DND-41 (cell line): ENCODE results near the gene C10orf120.

Experiments used
- ATAC-seq: fragments of 200-7000 bp; cut with Tn5 transposase; 3 replicates; pipeline ENCODE4 v1.9.1; 2021; ENCODE audit warnings: low read depth; ENCODE audit not compliant: insufficient read depth
- DNase-seq: peaks from one replicate; pipeline ENCODE4 v3.0.0-alpha.2; 2020
- H2AFZ ChIP-seq: 2 replicates; pipeline ENCODE4 v1.6.0; 2012; ENCODE audit warnings: low read depth, low read length
- H3K27ac ChIP-seq: 2 replicates; pipeline ENCODE4 v1.5.1; 2012; ENCODE audit warnings: low read length, inconsistent platforms
- H3K27me3 ChIP-seq: fragments of 200-600 bp; sonication (generic); 2 replicates; pipeline ENCODE4 v1.6.0; 2012; ENCODE audit warnings: low read length, mild to moderate bottlenecking, inconsistent platforms; ENCODE audit not compliant: insufficient read depth, poor library complexity
- H3K36me3 ChIP-seq: 2 replicates; pipeline ENCODE4 v1.5.1; 2012; ENCODE audit warnings: low read length, inconsistent platforms; ENCODE audit not compliant: insufficient read depth
- H3K4me1 ChIP-seq: 2 replicates; pipeline ENCODE4 v1.5.1; 2012; ENCODE audit warnings: mild to moderate bottlenecking, low read length; ENCODE audit not compliant: insufficient read depth
- H3K4me2 ChIP-seq: 2 replicates; pipeline ENCODE4 v1.6.0; 2012; ENCODE audit warnings: mild to moderate bottlenecking, moderate library complexity, low read length, inconsistent platforms; ENCODE audit not compliant: insufficient read depth
- H3K4me3 ChIP-seq, 2 experiments: fragments of 200-600 bp in 1 of 2; shearing (Covaris generic) in 1 of 2; 2 replicates each; pipeline ENCODE4 v1.5.1; 2012 to 2016; ENCODE audit warnings: inconsistent platforms in 2 of 2, low read length in 2 of 2, mild to moderate bottlenecking in 2 of 2, low read depth in 1 of 2, moderate library complexity in 1 of 2
- H3K79me2 ChIP-seq: 2 replicates; pipeline ENCODE4 v1.6.0; 2012; ENCODE audit warnings: low read length, inconsistent platforms; ENCODE audit not compliant: insufficient read depth
- H3K9ac ChIP-seq: 2 replicates; pipeline ENCODE4 v1.6.0; 2012; ENCODE audit warnings: low read depth, mild to moderate bottlenecking, inconsistent platforms, low read length, moderate library complexity
- H3K9me3 ChIP-seq: 2 replicates; pipeline ENCODE4 v1.5.1; 2012; ENCODE audit warnings: low read length, moderate library complexity, mild to moderate bottlenecking, inconsistent platforms; ENCODE audit not compliant: insufficient read depth, severe bottlenecking
- H4K20me1 ChIP-seq: 2 replicates; pipeline ENCODE4 v1.6.0; 2012; ENCODE audit warnings: low read length; ENCODE audit not compliant: insufficient read depth
- EZH2 ChIP-seq: IDR thresholded peaks from 3 replicates; pipeline ENCODE4 v1.6.1; 2012; ENCODE audit warnings: borderline replicate concordance, low read depth, mild to moderate bottlenecking, moderate library complexity, low read length, inconsistent platforms; ENCODE audit not compliant: severe bottlenecking
- TF ChIP-seq, protein P1 (sequence below): IDR thresholded peaks from 2 replicates; pipeline ENCODE4 v1.5.1; 2012; ENCODE audit warnings: borderline replicate concordance, low read length, moderate library complexity, mild to moderate bottlenecking; ENCODE audit not compliant: poor library complexity, severe bottlenecking; ENCODE audit errors: extremely low read depth

Gene C10orf120

DNA sequence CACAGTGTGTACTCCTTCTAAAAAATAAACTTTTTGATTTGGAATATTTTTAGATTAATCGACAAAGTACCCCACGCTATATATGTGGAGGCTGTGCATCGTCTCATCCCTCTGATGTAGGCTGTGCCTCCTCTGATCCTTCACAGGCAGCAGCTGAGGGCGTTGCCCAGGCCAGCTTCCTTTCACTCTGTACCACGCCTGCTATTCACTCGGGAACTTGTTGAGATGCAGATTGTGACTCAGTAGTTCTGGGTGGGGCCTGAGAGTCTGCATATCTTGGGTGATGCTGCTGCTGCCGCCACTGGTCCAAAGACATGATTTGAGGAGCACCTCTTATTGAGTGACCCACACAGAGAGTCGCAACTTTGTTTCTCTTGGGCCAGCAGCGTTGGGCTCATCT lies 7.9 kb upstream of the C10orf120 start:
- Histone ChIP-seq H3K27me3 (peaks cover 9% of the 10 kb centered on the region), H3K9ac (no peak overlapping the region), H4K20me1 (no peaks in the 10 kb centered on the region), H3K9me3 (no peaks in the 10 kb centered on the region), H3K4me1 (no peaks in the 10 kb centered on the region), H3K27ac (no peak overlapping the region), H3K4me2 (no peak overlapping the region), H3K36me3 (no peaks in the 10 kb centered on the region), H3K79me2 (no peaks in the 10 kb centered on the region), H3K4me3 (no peak overlapping the region), H2AFZ (no peak overlapping the region)
- ATAC-seq (no peak), DNase-seq (no peak)
- TF ChIP-seq EZH2: no peak
- TF ChIP-seq, protein P1, sequence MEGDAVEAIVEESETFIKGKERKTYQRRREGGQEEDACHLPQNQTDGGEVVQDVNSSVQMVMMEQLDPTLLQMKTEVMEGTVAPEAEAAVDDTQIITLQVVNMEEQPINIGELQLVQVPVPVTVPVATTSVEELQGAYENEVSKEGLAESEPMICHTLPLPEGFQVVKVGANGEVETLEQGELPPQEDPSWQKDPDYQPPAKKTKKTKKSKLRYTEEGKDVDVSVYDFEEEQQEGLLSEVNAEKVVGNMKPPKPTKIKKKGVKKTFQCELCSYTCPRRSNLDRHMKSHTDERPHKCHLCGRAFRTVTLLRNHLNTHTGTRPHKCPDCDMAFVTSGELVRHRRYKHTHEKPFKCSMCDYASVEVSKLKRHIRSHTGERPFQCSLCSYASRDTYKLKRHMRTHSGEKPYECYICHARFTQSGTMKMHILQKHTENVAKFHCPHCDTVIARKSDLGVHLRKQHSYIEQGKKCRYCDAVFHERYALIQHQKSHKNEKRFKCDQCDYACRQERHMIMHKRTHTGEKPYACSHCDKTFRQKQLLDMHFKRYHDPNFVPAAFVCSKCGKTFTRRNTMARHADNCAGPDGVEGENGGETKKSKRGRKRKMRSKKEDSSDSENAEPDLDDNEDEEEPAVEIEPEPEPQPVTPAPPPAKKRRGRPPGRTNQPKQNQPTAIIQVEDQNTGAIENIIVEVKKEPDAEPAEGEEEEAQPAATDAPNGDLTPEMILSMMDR: no peak

DNA sequence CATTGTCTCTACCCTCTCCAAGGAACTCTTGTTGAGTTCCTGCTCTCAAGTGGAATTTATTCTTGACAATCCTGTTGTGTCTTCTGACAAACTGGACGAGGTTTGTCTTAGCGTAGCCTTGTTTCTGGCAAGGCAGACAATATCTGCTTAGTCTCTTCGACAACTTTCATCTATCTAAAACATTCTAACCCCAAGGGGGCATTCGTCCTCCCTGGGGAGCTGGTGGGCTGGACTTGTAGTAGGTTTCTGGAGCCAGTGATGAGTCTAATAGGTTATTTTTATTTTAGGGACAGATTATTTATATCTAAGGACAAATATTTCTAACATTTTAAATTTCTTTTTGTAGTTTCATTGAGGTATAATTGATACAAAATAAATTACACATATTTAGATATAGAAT lies 7.3 kb upstream of the C10orf120 start:
- no peak overlapping the region for H3K9ac ChIP-seq
- H3K36me3 ChIP-seq: no peaks in the 10 kb centered on the region
- H3K27ac ChIP-seq: no peak overlapping the region
- no peaks in the 10 kb centered on the region for H3K79me2 ChIP-seq
- TF ChIP-seq, protein P1: no peak
- TF ChIP-seq EZH2: no peak
- no peak for ATAC-seq
- no peak overlapping the region for H3K4me2 ChIP-seq
- no peak overlapping the region for H2AFZ ChIP-seq
- no peaks in the 10 kb centered on the region for H3K9me3 ChIP-seq
- no peaks in the 10 kb centered on the region for H3K4me1 ChIP-seq
- no peak for DNase-seq
- H4K20me1 ChIP-seq: no peaks in the 10 kb centered on the region
- peaks cover 7% of the 10 kb centered on the region for H3K27me3 ChIP-seq
- H3K4me3 ChIP-seq: no peak overlapping the region

DNA sequence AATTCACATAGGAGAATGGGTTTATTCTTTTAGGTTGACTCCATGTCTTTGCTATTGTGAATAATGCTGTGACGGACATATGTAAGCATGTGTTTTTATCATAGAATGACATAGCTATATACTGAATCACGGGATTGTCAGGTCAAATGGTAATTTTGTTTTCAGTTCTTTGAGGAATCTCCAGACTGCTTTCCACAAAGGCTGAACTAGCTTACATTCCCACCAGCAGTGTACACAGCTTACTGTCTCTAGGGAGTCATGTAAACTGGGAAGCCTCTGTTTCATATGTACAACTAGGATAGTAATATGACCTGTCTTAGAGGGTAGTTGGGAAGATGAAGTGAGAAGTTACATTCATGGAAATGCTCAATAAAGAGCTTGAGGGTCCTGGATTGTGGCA lies 6.8 kb upstream of the C10orf120 start:
- Histone ChIP-seq H3K9ac (no peak overlapping the region), H4K20me1 (no peaks in the 10 kb centered on the region), H3K27me3 (peaks cover 4% of the 10 kb centered on the region), H3K9me3 (no peaks in the 10 kb centered on the region), H3K4me1 (no peaks in the 10 kb centered on the region), H3K36me3 (no peaks in the 10 kb centered on the region), H2AFZ (no peak overlapping the region), H3K27ac (no peak overlapping the region), H3K4me3 (no peak overlapping the region), H3K79me2 (no peaks in the 10 kb centered on the region), H3K4me2 (no peak overlapping the region)
- TF ChIP-seq, protein P1: no peak
- no peak for TF ChIP-seq EZH2
- DNase-seq (no peak), ATAC-seq (no peak)
